ENCODE measurements around the gene CUL2. TPM values are rescaled to one million over a fixed set of nuclear protein-coding genes. Genes with fewer than 3 reads are reported as not detected.
A peak's percentile ranks its signal among the peaks of the same experiment; 100 is the strongest.

The CUL2 gene
- total RNA-seq, 1 donor = 29.0 TPM

GRCh38 chr10:35070521-35070920, 19.6 kb downstream of the CUL2 start:
- H3K9me3 ChIP-seq (ENCODE audit: low read depth, low read length) = no peaks in the 10 kb centered on the region
- H4K20me1 ChIP-seq (ENCODE audit: insufficient read depth, low read length) = peaks cover 13% of the 10 kb centered on the region
- DNase-seq (ENCODE audit: insufficient read length, low spot score, missing footprints) = no peak
- H3K4me3 ChIP-seq (ENCODE audit: insufficient read depth, low read length) = no peak overlapping the region
- H3K36me3 ChIP-seq (ENCODE audit: insufficient read depth, low read length) = peaks cover 27% of the 10 kb centered on the region
- peaks cover 7% of the 10 kb centered on the region for H3K4me1 ChIP-seq (ENCODE audit: insufficient read depth, low read length)
- H3K4me2 ChIP-seq (ENCODE audit: insufficient read depth, low read length) = no peak overlapping the region
- no peaks in the 10 kb centered on the region for H3K27me3 ChIP-seq (ENCODE audit: insufficient read depth, low read length)
- H3K79me2 ChIP-seq (ENCODE audit: insufficient read depth, low read length) = peaks cover 58% of the 10 kb centered on the region
- TF ChIP-seq CTCF (IDR thresholded peaks at IDR 0.05; ENCODE audit: extremely low read depth, low read depth, low read length) = no peak
- no peak overlapping the region for H3K27ac ChIP-seq (ENCODE audit: low read depth, low read length)
- no peak overlapping the region for H2AFZ ChIP-seq (ENCODE audit: low read length)

- H2AFZ ChIP-seq (ENCODE audit: low read length) = no peak overlapping the region
- H3K4me3 ChIP-seq (ENCODE audit: insufficient read depth, low read length) = no peak overlapping the region
- peaks cover 5% of the 10 kb centered on the region for H3K79me2 ChIP-seq (ENCODE audit: insufficient read depth, low read length)
- H3K4me1 ChIP-seq (ENCODE audit: insufficient read depth, low read length) = peaks cover 2% of the 10 kb centered on the region
- H3K36me3 ChIP-seq (ENCODE audit: insufficient read depth, low read length) = peaks cover 40% of the 10 kb centered on the region
- H3K4me2 ChIP-seq (ENCODE audit: insufficient read depth, low read length) = no peak overlapping the region
- H3K27me3 ChIP-seq (ENCODE audit: insufficient read depth, low read length) = no peaks in the 10 kb centered on the region
- no peak for TF ChIP-seq CTCF (IDR thresholded peaks at IDR 0.05; ENCODE audit: extremely low read depth, low read depth, low read length)
- H3K27ac ChIP-seq (ENCODE audit: low read depth, low read length) = no peak overlapping the region
- H4K20me1 ChIP-seq (ENCODE audit: insufficient read depth, low read length) = no peaks in the 10 kb centered on the region
- DNase-seq (ENCODE audit: insufficient read length, low spot score, missing footprints) = no peak
- no peaks in the 10 kb centered on the region for H3K9me3 ChIP-seq (ENCODE audit: low read depth, low read length)
Measured at GRCh38 chr10:35063837-35064454, 26.2 kb downstream of the CUL2 start.

GRCh38 chr10:35059481-35059880, 30.7 kb downstream of the CUL2 start:
- H2AFZ ChIP-seq (ENCODE audit: low read length) = no peak overlapping the region
- no peaks in the 10 kb centered on the region for H4K20me1 ChIP-seq (ENCODE audit: insufficient read depth, low read length)
- H3K27me3 ChIP-seq (ENCODE audit: insufficient read depth, low read length) = no peaks in the 10 kb centered on the region
- peaks cover 38% of the 10 kb centered on the region for H3K36me3 ChIP-seq (ENCODE audit: insufficient read depth, low read length)
- no peaks in the 10 kb centered on the region for H3K9me3 ChIP-seq (ENCODE audit: low read depth, low read length)
- peaks cover 21% of the 10 kb centered on the region for H3K4me1 ChIP-seq (ENCODE audit: insufficient read depth, low read length)
- DNase-seq (ENCODE audit: insufficient read length, low spot score, missing footprints) = no peak
- no peak overlapping the region for H3K4me3 ChIP-seq (ENCODE audit: insufficient read depth, low read length)
- no peak for TF ChIP-seq CTCF (IDR thresholded peaks at IDR 0.05; ENCODE audit: extremely low read depth, low read depth, low read length)
- no peak overlapping the region for H3K4me2 ChIP-seq (ENCODE audit: insufficient read depth, low read length)
- H3K79me2 ChIP-seq (ENCODE audit: insufficient read depth, low read length) = peaks cover 21% of the 10 kb centered on the region
- H3K27ac ChIP-seq (ENCODE audit: low read depth, low read length) = no peak overlapping the region

GRCh38 chr10:35058686-35059085, 31.5 kb downstream of the CUL2 start:
- H4K20me1 ChIP-seq (ENCODE audit: insufficient read depth, low read length) = no peaks in the 10 kb centered on the region
- no peak overlapping the region for H2AFZ ChIP-seq (ENCODE audit: low read length)
- peaks cover 21% of the 10 kb centered on the region for H3K79me2 ChIP-seq (ENCODE audit: insufficient read depth, low read length)
- peak overlapping the region; percentile 70 for H3K4me2 ChIP-seq (ENCODE audit: insufficient read depth, low read length)
- no peaks in the 10 kb centered on the region for H3K27me3 ChIP-seq (ENCODE audit: insufficient read depth, low read length)
- peak overlapping the region; percentile 74 for H3K27ac ChIP-seq (ENCODE audit: low read depth, low read length)
- H3K9me3 ChIP-seq (ENCODE audit: low read depth, low read length) = no peaks in the 10 kb centered on the region
- DNase-seq (ENCODE audit: insufficient read length, low spot score, missing footprints) = no peak
- H3K36me3 ChIP-seq (ENCODE audit: insufficient read depth, low read length) = peaks cover 40% of the 10 kb centered on the region
- H3K4me1 ChIP-seq (ENCODE audit: insufficient read depth, low read length) = peaks cover 21% of the 10 kb centered on the region
- no peak overlapping the region for H3K4me3 ChIP-seq (ENCODE audit: insufficient read depth, low read length)
- TF ChIP-seq CTCF (IDR thresholded peaks at IDR 0.05; ENCODE audit: extremely low read depth, low read depth, low read length) = no peak
